NCI-H2107 treated with DMSO at 0.1 percent for 48 hours (cell line): Measurements from ENCODE around the gene SLC46A2.

Experiments
- DNase-seq: peaks from one replicate; lab custom pipeline; 2025; ENCODE audit not compliant: unreplicated experiment; lab: John Stamatoyannopoulos, UW

The SLC46A2 gene

DNA sequence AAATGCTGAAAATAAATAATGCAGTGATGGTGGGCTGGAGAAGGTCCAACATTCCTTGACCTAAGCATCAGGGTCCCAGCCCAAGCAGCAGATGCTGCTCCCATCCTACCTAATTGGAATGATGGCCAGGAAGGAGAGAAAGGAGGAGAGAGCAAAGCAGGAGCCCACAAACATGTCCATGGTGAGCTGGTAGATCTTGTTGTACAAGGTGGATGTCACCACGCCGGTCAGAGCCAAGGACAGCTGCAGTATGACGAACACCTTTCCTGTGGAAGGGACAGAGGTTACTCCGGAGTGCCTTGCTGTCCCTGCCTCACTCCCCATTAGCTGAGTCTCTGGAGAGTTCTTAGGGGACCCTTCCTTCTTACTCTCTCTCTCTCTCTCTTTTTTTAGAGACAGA lies 4.3 kb downstream of the SLC46A2 start:
- DNase-seq: no peak

GRCh38 chr9:112885324-112885723 lies 5.4 kb downstream of the SLC46A2 start:
- no peak for DNase-seq

GRCh38 chr9:112884721-112885120 lies 6.0 kb downstream of the SLC46A2 start:
- no peak for DNase-seq

GRCh38 chr9:112884101-112884500 lies 6.6 kb downstream of the SLC46A2 start:
- DNase-seq: no peak

- DNase-seq: no peak
Measured at GRCh38 chr9:112881331-112881730, 9.3 kb downstream of the SLC46A2 start.

- DNase-seq: no peak
Measured at GRCh38 chr9:112880650-112881049, 10.0 kb downstream of the SLC46A2 start.

- DNase-seq: no peak
Measured at GRCh38 chr9:112878752-112879151, 11.9 kb downstream of the SLC46A2 start.

- no peak for DNase-seq
Measured at GRCh38 chr9:112873773-112874405, 16.8 kb downstream of the SLC46A2 start.

GRCh38 chr9:112872019-112872418 lies 18.7 kb downstream of the SLC46A2 start:
- no peak for DNase-seq

DNA sequence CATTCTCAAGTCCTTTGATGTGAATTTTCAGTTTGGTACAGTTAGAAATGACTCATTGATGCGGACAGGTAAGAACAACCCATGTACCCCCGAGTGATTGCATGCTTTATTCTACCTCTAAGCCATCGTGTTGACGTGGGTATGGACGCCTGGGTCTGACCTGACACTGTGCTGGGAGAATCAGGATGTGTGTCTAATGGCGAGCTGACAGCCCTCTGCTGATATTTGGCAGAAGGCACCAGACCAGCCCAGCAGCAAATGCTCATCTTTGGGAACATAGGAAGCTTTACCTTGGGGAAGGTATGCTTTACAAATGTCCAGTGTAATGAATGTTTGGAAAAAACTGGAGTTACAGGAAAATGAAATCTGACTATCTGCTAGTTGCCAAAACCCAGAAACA lies 20.1 kb downstream of the SLC46A2 start:
- DNase-seq: no peak

GRCh38 chr9:112869917-112870316 lies 20.8 kb downstream of the SLC46A2 start:
- DNase-seq: no peak

GRCh38 chr9:112869041-112869529 lies 21.6 kb downstream of the SLC46A2 start:
- DNase-seq: no peak

DNA sequence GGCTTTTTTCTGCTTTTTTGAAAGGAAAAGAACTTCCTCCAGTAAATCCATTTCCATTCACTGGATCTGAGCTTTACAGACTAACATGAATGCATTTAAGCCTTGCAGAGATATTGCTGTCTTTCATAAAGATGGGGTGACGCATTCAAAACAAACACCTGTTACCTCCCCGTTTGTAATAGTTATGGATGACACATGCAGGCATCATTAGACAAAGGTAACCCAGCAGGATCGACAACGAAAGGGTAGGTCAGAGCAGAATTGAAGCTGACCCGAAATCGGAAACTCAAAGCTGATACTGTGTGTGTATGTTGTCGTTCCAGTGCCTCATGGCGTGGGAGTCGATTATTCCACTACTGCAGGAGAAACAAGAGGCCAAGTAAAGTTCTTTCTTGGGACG lies 22.2 kb downstream of the SLC46A2 start:
- DNase-seq: no peak

DNA sequence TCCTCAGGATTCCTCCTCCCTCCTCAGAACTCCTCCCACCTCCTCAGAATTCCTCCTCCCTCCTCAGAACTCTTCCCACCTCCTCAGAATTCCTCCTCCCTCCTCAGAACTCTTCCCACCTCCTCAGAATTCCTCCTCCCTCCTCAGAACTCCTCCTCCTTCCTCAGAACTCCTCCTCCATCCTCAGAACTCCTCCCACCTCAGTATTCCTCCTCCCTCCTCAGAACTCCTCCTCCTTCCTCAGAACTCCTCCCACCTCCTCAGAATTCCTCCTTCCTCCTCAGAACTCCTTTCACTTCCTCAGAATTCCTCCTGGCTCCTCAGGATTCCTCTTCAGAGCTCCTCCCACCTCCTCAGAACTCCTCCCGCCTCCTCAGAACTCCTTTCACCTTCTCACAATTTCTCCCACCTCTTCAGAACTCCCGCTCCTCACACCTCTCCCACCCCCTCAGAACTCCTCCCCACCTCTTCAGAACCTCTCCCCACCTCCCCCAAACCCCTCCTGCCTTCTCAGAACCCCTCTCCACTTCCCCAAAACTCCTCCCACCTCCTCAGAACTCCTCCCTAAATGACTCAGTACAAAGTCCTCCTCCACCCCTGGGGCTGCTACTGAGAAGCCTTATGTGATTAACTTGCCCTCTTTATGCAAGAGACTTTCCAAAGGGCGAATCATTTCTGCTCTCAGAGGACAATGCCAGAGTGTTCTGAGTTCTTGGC lies 23.2 kb downstream of the SLC46A2 start:
- DNase-seq: no peak

DNA sequence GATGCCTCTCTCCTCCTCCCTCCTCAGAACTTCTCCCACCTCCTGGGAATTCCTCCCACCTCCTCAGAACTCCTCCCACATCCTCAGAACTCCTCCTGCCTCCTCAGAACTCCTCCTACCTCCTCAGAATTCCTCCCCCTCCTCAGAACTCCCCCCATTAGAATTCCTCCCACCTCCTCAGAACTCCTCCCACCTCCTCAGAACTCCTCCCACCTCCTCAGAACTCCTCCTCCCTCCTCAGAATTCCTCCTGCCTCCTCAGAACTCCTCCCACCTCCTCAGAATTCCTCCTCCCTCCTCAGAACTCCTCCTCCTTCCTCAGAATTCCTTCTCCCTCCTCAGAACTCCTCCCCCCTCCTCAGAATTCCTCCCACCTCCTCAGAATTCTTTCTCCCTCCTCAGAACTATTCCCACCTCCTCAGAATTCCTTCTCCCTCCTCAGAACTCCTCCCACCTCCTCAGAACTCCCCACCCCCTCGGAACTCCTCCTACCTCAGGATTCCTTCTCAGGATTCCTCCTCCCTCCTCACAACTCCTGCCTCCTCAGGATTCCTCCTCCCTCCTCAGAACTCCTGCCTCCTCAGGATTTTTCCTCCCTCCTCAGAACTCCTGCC lies 23.9 kb downstream of the SLC46A2 start:
- DNase-seq: no peak

DNA sequence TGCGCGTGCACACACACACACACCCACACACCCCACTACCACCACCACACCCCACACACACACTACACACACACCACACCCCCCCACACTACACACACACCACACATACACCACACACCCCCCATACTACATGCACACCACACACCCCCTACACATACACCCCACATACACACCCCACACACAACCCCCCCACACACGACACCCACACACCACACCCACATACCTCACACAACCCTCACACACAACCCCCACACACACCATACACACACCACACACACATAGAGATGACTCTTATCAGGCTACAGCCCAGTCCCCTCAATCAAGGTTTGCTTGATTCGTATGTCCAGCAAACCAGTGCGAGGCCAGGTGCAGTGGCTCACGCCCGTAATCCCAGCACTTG lies 25.7 kb downstream of the SLC46A2 start:
- DNase-seq: no peak

GRCh38 chr9:112864403-112864802 lies 26.3 kb downstream of the SLC46A2 start:
- no peak for DNase-seq

DNA sequence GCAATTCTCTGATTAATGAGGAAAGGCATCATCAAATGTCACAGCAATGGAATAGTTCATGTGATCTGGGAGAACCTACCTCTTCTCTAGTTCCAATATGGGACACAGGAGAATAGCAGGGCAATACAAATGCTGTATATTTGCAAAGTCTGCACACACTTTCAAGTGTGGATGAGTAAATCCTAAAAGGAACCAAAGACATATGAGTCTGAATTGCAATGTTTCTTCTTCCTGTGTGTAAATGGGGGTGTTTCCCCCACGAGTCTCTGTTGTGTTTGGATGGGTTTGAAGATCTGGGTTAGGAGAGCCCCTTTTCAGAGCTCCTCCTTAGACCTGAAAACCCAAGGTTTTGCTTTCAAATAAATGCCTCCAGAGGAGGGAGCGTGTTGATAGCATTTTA lies 26.9 kb downstream of the SLC46A2 start:
- DNase-seq: no peak

- no peak for DNase-seq
Measured at GRCh38 chr9:112863214-112863613, 27.5 kb downstream of the SLC46A2 start.

- no peak for DNase-seq
Measured at GRCh38 chr9:112861638-112862555, 28.8 kb downstream of the SLC46A2 start.

GRCh38 chr9:112861155-112861554 lies 29.5 kb downstream of the SLC46A2 start:
- DNase-seq: no peak
